HG02870 (cell line): ENCODE measurements around the gene FHOD1.

Experiments
- ATAC-seq: cut with Tn5 transposase; IDR thresholded peaks from one replicate; pipeline ENCODE4 v1.9.1; 2021; ENCODE audit warnings: mild to moderate bottlenecking, moderate library complexity; ENCODE audit not compliant: unreplicated experiment

The FHOD1 gene

DNA sequence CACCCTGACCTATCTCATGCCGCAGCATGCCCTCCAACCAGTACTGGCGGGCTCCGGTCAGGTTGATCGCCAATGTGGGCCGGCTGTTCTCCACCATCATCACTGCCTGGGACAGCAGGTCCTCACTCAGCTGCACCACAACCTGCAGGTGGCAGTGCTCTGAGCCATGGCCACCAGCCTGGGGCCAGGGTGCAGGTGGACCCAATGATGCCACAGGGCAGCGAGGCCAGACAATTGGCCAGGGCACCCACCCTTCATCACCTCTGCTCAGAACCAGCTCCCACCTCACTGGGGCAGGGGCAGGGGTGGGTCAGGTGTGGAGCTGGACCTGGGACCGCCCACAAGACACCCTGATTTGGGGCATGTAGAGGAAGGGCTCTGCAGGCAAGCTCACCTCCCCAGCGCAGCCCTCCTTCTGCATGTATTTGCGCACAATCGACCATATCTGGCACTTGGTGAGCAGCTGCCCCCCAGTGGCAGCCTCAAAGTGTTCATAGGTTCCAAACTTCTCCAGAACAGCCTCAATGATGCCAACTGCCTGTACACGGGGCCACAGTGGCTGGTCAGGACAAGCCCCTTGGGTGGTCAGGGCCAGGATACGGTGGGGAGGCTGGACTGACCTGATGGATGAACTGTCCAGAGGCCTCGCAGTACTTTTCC, 67.7 kb downstream of the FHOD1 start:
- no peak for ATAC-seq
